ENCODE results near the gene PLA2G2F. TPM values are rescaled to one million over a fixed set of nuclear protein-coding genes. Genes with fewer than 3 reads are reported as not detected.
A peak's percentile ranks its signal among the peaks of the same experiment; 100 is the strongest.

The PLA2G2F gene
- total and polyA plus RNA-seq, 9 of the 15 experiments (the other 6 are each of a cell fraction or from before 2014, with no cell fraction given): not detected

DNA sequence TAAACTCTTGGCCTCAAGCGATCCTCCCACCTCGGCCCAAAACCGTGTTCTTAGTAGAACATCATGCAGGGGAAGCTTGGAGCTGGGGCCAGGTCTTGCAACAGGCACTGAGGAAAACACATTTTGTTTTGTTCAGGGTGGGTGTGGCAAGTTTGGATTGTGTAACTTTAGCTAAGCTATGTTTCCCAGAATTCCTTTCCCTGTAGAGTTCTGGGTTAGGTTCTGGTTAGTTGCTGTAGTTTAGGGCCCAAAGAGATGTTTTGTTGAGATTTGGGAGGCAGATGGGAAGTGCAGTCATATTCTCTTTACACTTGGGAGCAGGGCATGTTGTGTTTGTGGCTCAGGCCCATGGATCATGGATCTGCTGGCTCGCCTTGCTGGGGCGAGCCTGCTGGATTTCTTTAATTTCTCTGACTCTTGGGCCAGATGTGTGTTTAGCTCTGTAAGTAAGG lies 45.2 kb upstream of the PLA2G2F start:
- Histone ChIP-seq H4K20me1 (replicated peaks; ENCODE audit: control insufficient read depth, insufficient read depth, low read length) (no peaks in the 10 kb centered on the region), H3K79me2 (ENCODE audit: control insufficient read depth, insufficient read depth, low read length) (no peaks in the 10 kb centered on the region), H3K9me3 (replicated peaks; ENCODE audit: control insufficient read depth, insufficient read depth, low read depth, low read length) (no peaks in the 10 kb centered on the region), H3K4me3 (no peak overlapping the region), H3K9me1 (ENCODE audit: control insufficient read depth, insufficient read depth, low read length) (no peaks in the 10 kb centered on the region), H3K4me2 (ENCODE audit: insufficient read depth, low read length) (no peak overlapping the region), H3K9ac (ENCODE audit: insufficient read depth in 1 of 2, low read depth in 2 of 2, low read length in 2 of 2) (no peak overlapping the region), H3K27me3 (ENCODE audit: control insufficient read depth in 2 of 2, insufficient read depth in 2 of 2, low read length in 2 of 2) (peaks cover 8 to 32% of the 10 kb centered on the region in 2 experiments), H3K4me1 (replicated peaks in 1 of 2; ENCODE audit: control insufficient read depth in 2 of 2, insufficient read depth in 2 of 2, low read length in 2 of 2) (no peaks in the 10 kb centered on the region), H3K27ac (ENCODE audit: extremely low read depth, low read depth, low read length) (no peak overlapping the region), H2AFZ (ENCODE audit: low read depth, low read length) (no peak overlapping the region), H3K36me3 (ENCODE audit: control insufficient read depth, insufficient read depth, low read length) (no peaks in the 10 kb centered on the region)
- ChIA-PET CTCF (ENCODE audit: low intra/inter-chr PET ratio) (no interaction called here), POLR2A (interaction anchor here (0.6 kb wide), 1 partner anchor 938 kb away, joined by 3 read pairs; no protein-coding TSS in a partner anchor)
- DNase-seq (ENCODE audit: extremely low read depth in 1 of 4, low spot score in 3 of 4): no peak
- peak; percentile 73 for TF ChIP-seq CEBPB (tag; IDR thresholded peaks at IDR 0.05)
- TF ChIP-seq ZNF431 (CRISPR knock-in tag; IDR thresholded peaks at IDR 0.05): no peak
- ATAC-seq: no peak
- no peak for FAIRE-seq
- 1% methylated on average over 5 of the region's 5 CpGs for WGBS (ENCODE audit: insufficient coverage, low coverage, missing lambda C conversion rate)
- intact Hi-C loops (cut with micrococcal nuclease): no loop called here
- no TSS peak for BruUV-seq (replicated peaks)
- in situ Hi-C loops (cut with MboI): no loop called here

DNA sequence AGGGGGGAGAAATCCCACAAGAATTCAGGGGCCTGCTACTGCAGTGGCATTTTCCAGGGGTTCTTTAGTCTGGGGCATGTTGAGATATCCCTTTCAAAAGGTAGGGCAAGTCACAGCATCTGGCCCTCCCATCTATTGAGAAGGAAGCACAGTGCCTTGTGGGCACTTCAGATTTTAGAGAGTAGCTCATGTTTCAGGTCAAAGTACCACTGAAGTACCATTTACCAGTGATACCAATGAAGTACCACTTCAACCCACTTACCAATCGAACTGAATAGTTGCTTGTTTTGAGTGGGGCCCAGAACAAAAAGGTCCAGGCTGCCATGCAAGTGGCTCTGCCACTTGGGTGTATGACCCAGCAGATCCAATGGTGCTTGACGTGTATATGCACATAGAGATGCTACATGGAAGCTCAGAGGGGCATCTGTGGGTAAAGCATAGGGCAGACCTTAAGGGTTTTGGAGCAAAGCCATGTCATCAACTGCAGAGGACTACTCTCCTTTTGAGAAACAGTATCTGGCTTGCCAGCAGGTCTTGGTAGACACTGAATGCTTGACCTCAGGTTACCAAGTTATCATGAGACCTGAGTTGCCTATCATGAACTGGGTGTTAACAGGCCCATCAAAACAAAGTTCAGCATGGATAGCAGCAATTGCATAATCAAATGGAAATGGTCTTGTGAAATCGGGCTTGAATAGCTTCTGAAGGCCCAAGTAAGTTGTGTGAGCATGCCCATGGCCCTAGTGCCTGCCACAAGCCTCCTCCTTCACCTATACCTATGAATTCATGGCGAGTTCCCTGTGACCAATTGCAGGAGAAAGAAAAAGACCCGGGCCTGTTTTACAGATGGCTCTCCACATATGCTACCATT lies 43.3 kb upstream of the PLA2G2F start:
- in situ Hi-C loops (cut with MboI): no loop called here

More for the DNA sequence above, 43.3 kb upstream of the PLA2G2F start:
- no peak for FAIRE-seq
- DNase-seq (ENCODE audit: extremely low read depth in 1 of 4, low spot score in 3 of 4): no peak
- Histone ChIP-seq H2AFZ (ENCODE audit: low read depth, low read length) (no peak overlapping the region), H3K9me3 (replicated peaks; ENCODE audit: control insufficient read depth, insufficient read depth, low read depth, low read length) (no peaks in the 10 kb centered on the region), H3K9me1 (ENCODE audit: control insufficient read depth, insufficient read depth, low read length) (no peaks in the 10 kb centered on the region), H3K4me3 (no peak overlapping the region), H3K27me3 (ENCODE audit: control insufficient read depth in 2 of 2, insufficient read depth in 2 of 2, low read length in 2 of 2) (peaks cover 5 to 23% of the 10 kb centered on the region in 2 experiments; a peak in 4 of 5 replicates), H3K4me2 (ENCODE audit: insufficient read depth, low read length) (no peak overlapping the region), H3K4me1 (replicated peaks in 1 of 2; ENCODE audit: control insufficient read depth in 2 of 2, insufficient read depth in 2 of 2, low read length in 2 of 2) (no peaks in the 10 kb centered on the region), H3K9ac (ENCODE audit: insufficient read depth in 1 of 2, low read depth in 2 of 2, low read length in 2 of 2) (no peak overlapping the region), H3K27ac (ENCODE audit: extremely low read depth, low read depth, low read length) (no peak overlapping the region), H4K20me1 (replicated peaks; ENCODE audit: control insufficient read depth, insufficient read depth, low read length) (no peaks in the 10 kb centered on the region), H3K36me3 (ENCODE audit: control insufficient read depth, insufficient read depth, low read length) (no peaks in the 10 kb centered on the region), H3K79me2 (ENCODE audit: control insufficient read depth, insufficient read depth, low read length) (no peaks in the 10 kb centered on the region)
- ATAC-seq: no peak
- WGBS (ENCODE audit: insufficient coverage, low coverage, missing lambda C conversion rate): 0% methylated on average over 5 of the region's 5 CpGs
- CTCF ChIA-PET (ENCODE audit: low intra/inter-chr PET ratio): no interaction called here
- POLR2A ChIA-PET: no interaction called here
- intact Hi-C loops (cut with micrococcal nuclease): no loop called here
- BruUV-seq (replicated peaks): no TSS peak
- TF ChIP-seq, protein P1, sequence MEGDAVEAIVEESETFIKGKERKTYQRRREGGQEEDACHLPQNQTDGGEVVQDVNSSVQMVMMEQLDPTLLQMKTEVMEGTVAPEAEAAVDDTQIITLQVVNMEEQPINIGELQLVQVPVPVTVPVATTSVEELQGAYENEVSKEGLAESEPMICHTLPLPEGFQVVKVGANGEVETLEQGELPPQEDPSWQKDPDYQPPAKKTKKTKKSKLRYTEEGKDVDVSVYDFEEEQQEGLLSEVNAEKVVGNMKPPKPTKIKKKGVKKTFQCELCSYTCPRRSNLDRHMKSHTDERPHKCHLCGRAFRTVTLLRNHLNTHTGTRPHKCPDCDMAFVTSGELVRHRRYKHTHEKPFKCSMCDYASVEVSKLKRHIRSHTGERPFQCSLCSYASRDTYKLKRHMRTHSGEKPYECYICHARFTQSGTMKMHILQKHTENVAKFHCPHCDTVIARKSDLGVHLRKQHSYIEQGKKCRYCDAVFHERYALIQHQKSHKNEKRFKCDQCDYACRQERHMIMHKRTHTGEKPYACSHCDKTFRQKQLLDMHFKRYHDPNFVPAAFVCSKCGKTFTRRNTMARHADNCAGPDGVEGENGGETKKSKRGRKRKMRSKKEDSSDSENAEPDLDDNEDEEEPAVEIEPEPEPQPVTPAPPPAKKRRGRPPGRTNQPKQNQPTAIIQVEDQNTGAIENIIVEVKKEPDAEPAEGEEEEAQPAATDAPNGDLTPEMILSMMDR (IDR thresholded peaks at IDR 0.05 in 2 of 3, conservative IDR thresholded peaks at IDR 0.05 in 1 of 3; ENCODE audit: insufficient read depth in 2 of 3, low read depth in 1 of 3, low read length in 3 of 3): no peak
- TF ChIP-seq CBX5 (IDR thresholded peaks at IDR 0.05; ENCODE audit: borderline replicate concordance, low read depth) (no peak), ZNF121 (CRISPR knock-in tag; conservative IDR thresholded peaks at IDR 0.05) (no peak), CEBPB (tag; IDR thresholded peaks at IDR 0.05) (peak; percentile 24; the same call in 1 of the 2 replicates), CEBPG (CRISPR knock-in tag; IDR thresholded peaks at IDR 0.05) (no peak), CEBPG (tag; conservative IDR thresholded peaks at IDR 0.05 in 1 of 2, IDR thresholded peaks at IDR 0.05 in 1 of 2) (peak; percentile 10 to 48; a peak in 1 of 4 replicates)

Data from K562 (cell line).